H1 (cell line): ENCODE results near the gene ARHGAP26. TPM values are rescaled to one million over a fixed set of nuclear protein-coding genes. Genes with fewer than 3 reads are reported as not detected.

Experiments used
- CTCF ChIA-PET: fragments of 300-600 bp; sonication (Branson Sonifier 250); formaldehyde crosslinking; loops from one replicate; lab custom pipeline; 2021; ENCODE audit not compliant: partially characterized antibody; lab: Charles Lee
- POLR2A ChIA-PET: fragments of 300-600 bp; sonication (Branson Sonifier 250); formaldehyde crosslinking; loops from one replicate; lab custom pipeline; 2021; ENCODE audit warnings: inconsistent platforms; ENCODE audit not compliant: partially characterized antibody; lab: Charles Lee
- DNase-seq, 2 experiments: peaks; one replicate each; pipeline versions ENCODE4 v3.0.0 to v3.0.0-alpha.2; 2010 to 2022; ENCODE audit warnings: low spot score in 2 of 2, low read depth in 1 of 2, mixed read lengths in 1 of 2
- FAIRE-seq: peaks from 2 replicates; lab custom pipeline; 2011; peaks lifted over from hg19 to GRCh38; lab: Jason Lieb, UNC
- H2AFZ ChIP-seq: 2 replicates; pipeline ENCODE4 v1.8.1; 2012; ENCODE audit warnings: low read length, inconsistent platforms
- H2AK5ac ChIP-seq: 2 replicates; pipeline ENCODE4 v1.6.1; 2013; ENCODE audit warnings: low read depth, low read length
- H2BK120ac ChIP-seq: replicated peaks from 2 replicates; pipeline ENCODE3; 2013; ENCODE audit warnings: low read depth, low read length, inconsistent platforms
- H2BK12ac ChIP-seq: 2 replicates; pipeline ENCODE4 v1.6.1; 2013; ENCODE audit warnings: low read depth, low read length
- H2BK15ac ChIP-seq: 2 replicates; pipeline ENCODE4 v1.6.1; 2013; ENCODE audit warnings: low read length
- H2BK20ac ChIP-seq: 2 replicates; pipeline ENCODE4 v1.6.1; 2013; ENCODE audit warnings: low read length
- H2BK5ac ChIP-seq: 2 replicates; pipeline ENCODE4 v1.6.1; 2013; ENCODE audit warnings: low read depth, low read length
- H3K14ac ChIP-seq: 2 replicates; pipeline ENCODE4 v1.6.1; 2013; ENCODE audit warnings: inconsistent platforms; ENCODE audit not compliant: insufficient read length
- H3K18ac ChIP-seq: 2 replicates; pipeline ENCODE4 v1.6.1; 2013; ENCODE audit warnings: low read length; ENCODE audit errors: extremely low read depth
- H3K23ac ChIP-seq: 2 replicates; pipeline ENCODE4 v1.6.1; 2013; ENCODE audit warnings: inconsistent platforms; ENCODE audit not compliant: insufficient read length
- H3K23me2 ChIP-seq: 2 replicates; pipeline ENCODE4 v1.6.1; 2013; ENCODE audit warnings: low read depth, low read length
- H3K27ac ChIP-seq: 2 replicates; pipeline ENCODE4 v1.6.1; 2011; ENCODE audit warnings: low read depth, low read length, inconsistent platforms
- H3K27me3 ChIP-seq, 4 experiments: replicated peaks in 1 of 4; 1 replicate in 1 of 4; 2 replicates in 3 of 4; pipeline versions ENCODE4 v1.6.1 to v1.8.1; 2011 to 2013; ENCODE audit warnings: low read length in 3 of 4, mild to moderate bottlenecking in 3 of 4, inconsistent platforms in 2 of 4, mixed read lengths in 2 of 4, moderate library complexity in 1 of 4; ENCODE audit not compliant: control insufficient read depth in 3 of 4, insufficient read depth in 3 of 4; ENCODE audit errors: extremely low read depth in 1 of 4
- H3K36me3 ChIP-seq, 4 experiments: 2 replicates each; pipeline versions ENCODE4 v1.6.1 to v1.8.1; 2011 to 2013; ENCODE audit warnings: mild to moderate bottlenecking in 4 of 4, low read length in 3 of 4, moderate library complexity in 2 of 4, control low read depth in 1 of 4, inconsistent platforms in 1 of 4; ENCODE audit not compliant: insufficient read depth in 4 of 4, control insufficient read depth in 2 of 4
- H3K4ac ChIP-seq: replicated peaks from 2 replicates; pipeline ENCODE3; 2013; ENCODE audit warnings: low read length, low read depth, mixed read lengths, inconsistent platforms; ENCODE audit not compliant: insufficient read length
- H3K4me1 ChIP-seq, 4 experiments: replicated peaks in 1 of 4; 1 replicate in 1 of 4; 2 replicates in 3 of 4; pipeline versions ENCODE4 v1.6.1 to v1.8.1; 2011 to 2013; ENCODE audit warnings: low read length in 3 of 4, inconsistent platforms in 2 of 4, mixed read lengths in 1 of 4; ENCODE audit not compliant: insufficient read depth in 4 of 4, control insufficient read depth in 3 of 4
- H3K4me2 ChIP-seq, 2 experiments: 2 replicates each; pipeline versions ENCODE4 v1.6.1 to v1.8.1; 2011 to 2013; ENCODE audit warnings: low read depth in 2 of 2, low read length in 2 of 2, control low read depth in 1 of 2, inconsistent platforms in 1 of 2, mild to moderate bottlenecking in 1 of 2; ENCODE audit not compliant: insufficient read depth in 1 of 2
- H3K4me3 ChIP-seq, 4 experiments: fragments of 200-600, 300-600 bp in 1 of 4; sonication (generic), shearing (Covaris generic), sonication (Bioruptor Twin) in 1 of 4; 2 replicates each; pipeline versions ENCODE4 v1.5.1 to v1.8.1; 2011 to 2016; ENCODE audit warnings: low read length in 4 of 4, low read depth in 3 of 4, control low read depth in 2 of 4, inconsistent platforms in 2 of 4, mild to moderate bottlenecking in 2 of 4, mixed read lengths in 1 of 4, moderate library complexity in 1 of 4; ENCODE audit not compliant: insufficient read depth in 2 of 4; ENCODE audit errors: extremely low read depth in 1 of 4
- H3K56ac ChIP-seq: replicated peaks from 2 replicates; pipeline ENCODE3; 2013; ENCODE audit warnings: low read depth, mild to moderate bottlenecking, mixed read lengths, low read length, inconsistent platforms; ENCODE audit not compliant: insufficient read length
- H3K79me1 ChIP-seq: 2 replicates; pipeline ENCODE4 v1.6.1; 2013; ENCODE audit warnings: low read depth, low read length, control low read depth
- H3K79me2 ChIP-seq, 2 experiments: 2 replicates each; pipeline versions ENCODE4 v1.6.1 to v1.8.1; 2012 to 2013; ENCODE audit warnings: low read length in 2 of 2, mild to moderate bottlenecking in 2 of 2, inconsistent platforms in 1 of 2; ENCODE audit not compliant: insufficient read depth in 2 of 2, control insufficient read depth in 1 of 2
- H3K9ac ChIP-seq, 4 experiments: replicated peaks in 1 of 4; 1 replicate in 1 of 4; 2 replicates in 3 of 4; pipeline versions ENCODE4 v1.6.1 to v1.8.1; 2011 to 2013; ENCODE audit warnings: low read depth in 3 of 4, low read length in 3 of 4, control low read depth in 2 of 4, mild to moderate bottlenecking in 2 of 4, moderate library complexity in 2 of 4, inconsistent platforms in 1 of 4; ENCODE audit errors: extremely low read depth in 1 of 4
- H3K9me3 ChIP-seq, 2 experiments: 2 replicates each; pipeline versions ENCODE4 v1.6.1 to v1.8.1; 2012 to 2013; ENCODE audit warnings: mild to moderate bottlenecking in 2 of 2, moderate library complexity in 2 of 2, control low read depth in 1 of 2, inconsistent platforms in 1 of 2, low read depth in 1 of 2, low read length in 1 of 2, mixed read lengths in 1 of 2; ENCODE audit not compliant: insufficient read depth in 2 of 2
- H4K20me1 ChIP-seq, 2 experiments: replicated peaks in 1 of 2; 2 replicates each; pipeline versions ENCODE3 to v1.8.1; 2011 to 2013; ENCODE audit warnings: inconsistent platforms in 2 of 2, low read length in 2 of 2, mild to moderate bottlenecking in 1 of 2; ENCODE audit not compliant: insufficient read depth in 2 of 2, control insufficient read depth in 1 of 2
- H4K5ac ChIP-seq: 2 replicates; pipeline ENCODE4 v1.6.1; 2013; ENCODE audit warnings: low read length, low read depth, mixed read lengths, inconsistent platforms; ENCODE audit not compliant: insufficient read length
- H4K8ac ChIP-seq: 2 replicates; pipeline ENCODE4 v1.8.0; 2013; ENCODE audit warnings: mild to moderate bottlenecking, moderate library complexity, low read length, inconsistent platforms; ENCODE audit not compliant: insufficient read depth; ENCODE audit errors: extremely low read depth
- H4K91ac ChIP-seq: replicated peaks from 2 replicates; pipeline ENCODE3; 2013; ENCODE audit warnings: low read length, mixed read lengths, inconsistent platforms; ENCODE audit not compliant: insufficient read length
- CTCF ChIP-seq, 3 experiments: IDR thresholded peaks; 1 replicate in 2 of 3; 2 replicates in 1 of 3; pipeline versions ENCODE4 v1.5.1 to v1.6.1; 2011; ENCODE audit warnings: low read length in 3 of 3, mild to moderate bottlenecking in 3 of 3, inconsistent platforms in 2 of 3, low read depth in 1 of 3, moderate library complexity in 1 of 3; ENCODE audit not compliant: insufficient read depth in 1 of 3; ENCODE audit errors: control extremely low read depth in 1 of 3
- KDM1A ChIP-seq: fragments of 200-600, 300-600 bp; sonication (generic); IDR thresholded peaks from 2 replicates; pipeline ENCODE4 v1.7.1; 2016; ENCODE audit warnings: mild to moderate bottlenecking, low read length, borderline replicate concordance
- RAD21 ChIP-seq, 2 experiments: IDR thresholded peaks in 1 of 2; conservative IDR thresholded peaks in 1 of 2; 2 replicates each; pipeline ENCODE4 v1.6.1; 2011; ENCODE audit warnings: low read depth in 2 of 2, low read length in 2 of 2, improper control_type of control experiment in 1 of 2, inconsistent platforms in 1 of 2, mild to moderate bottlenecking in 1 of 2, moderate library complexity in 1 of 2
- whole genome bisulfite sequencing, 2 experiments: shearing (Covaris generic) in 1 of 2; methylation state at CpG; one replicate each; pipeline versions ENCODE4 v1.1.6 to v1.1.7; 2013 to 2015; ENCODE audit warnings: low lambda C conversion rate in 2 of 2, mixed read lengths in 2 of 2, inconsistent platforms in 1 of 2, low coverage in 1 of 2, missing lambda C conversion rate in 1 of 2; ENCODE audit not compliant: insufficient replicate concordance in 2 of 2, insufficient coverage in 1 of 2, insufficient read length in 1 of 2; ENCODE audit errors: extremely low coverage in 1 of 2, missing lambda C conversion rate in 1 of 2; 5-methylcytosine and 5-hydroxymethylcytosine counted together
- polyA plus RNA-seq, 7 experiments: library from polyadenylated mRNA; depleted of rRNA in 3 of 7; stranded (reverse) in 5 of 7; unstranded in 2 of 7; fragments of >200 nt in 5 of 7; fragments of 200-250 nt in 2 of 7; gene quantifications; 1 replicate in 5 of 7; 2 replicates in 1 of 7; 4 replicates in 1 of 7; pipeline versions ENCODE4 v1.2.1 to v1.2.3, GENCODE V29; 2011 to 2013; ENCODE audit warnings: missing spikeins in 2 of 7, mixed read lengths in 2 of 7
- total RNA-seq: library from RNA; stranded (reverse); fragmentation: NEBNext Ultra II Directional; extraction: Animal tissue kit (Norgen Biotek cat#: 25700); gene quantifications from 2 replicates; pipeline ENCODE4 v1.2.1, GENCODE V29; 2021

The ARHGAP26 gene
- total and polyA plus RNA-seq, 2 of the 8 experiments (the other 6 are each of a cell fraction or from before 2014, with no cell fraction given) = 7.1 to 24.8 TPM

- peak overlapping the region; percentile 12; the same call in 1 of the 2 replicates for H3K27ac ChIP-seq
- TF ChIP-seq KDM1A = no peak
- TF ChIP-seq CTCF (IDR thresholded peaks at IDR 0.05; ENCODE audit: control extremely low read depth in 1 of 3, insufficient read depth in 1 of 3, low read depth in 1 of 3, low read length in 3 of 3) = peak in 1 of 3 experiments; percentile 20; a peak in 1 of 4 replicates
- peak; percentile 20 to 33; a peak in 3 of 4 replicates for TF ChIP-seq RAD21 (IDR thresholded peaks at IDR 0.05 in 1 of 2, conservative IDR thresholded peaks at IDR 0.05 in 1 of 2; ENCODE audit: low read depth in 2 of 2, low read length in 2 of 2)
Measured at GRCh38 chr5:142863856-142864255, 93.7 kb downstream of the ARHGAP26 start.

More at GRCh38 chr5:142863856-142864255, 93.7 kb downstream of the ARHGAP26 start:
- Histone ChIP-seq H2BK5ac (peak overlapping the region; percentile 15; the same call in 1 of the 2 replicates), H3K56ac (no peak overlapping the region), H3K9me3 (no peaks in the 10 kb centered on the region), H3K14ac (no peak overlapping the region), H3K23ac (no peak overlapping the region), H2BK12ac (peak overlapping the region; percentile 21), H3K79me2 (peaks cover 3 to 55% of the 10 kb centered on the region in 2 experiments; a peak in 3 of 4 replicates), H3K36me3 (no peaks in the 10 kb centered on the region), H2BK120ac (peak overlapping the region; percentile 2), H2AK5ac (peak overlapping the region; percentile 88), H2BK15ac (no peak overlapping the region), H4K91ac (peak overlapping the region; percentile 81), H3K27me3 (no peaks in the 10 kb centered on the region), H3K9ac (no peak overlapping the region; a peak in 1 of 7 replicates), H4K5ac (no peak overlapping the region), H4K20me1 (no peaks in the 10 kb centered on the region), H3K4me2 (peak overlapping the region; percentile 54 to 73), H3K4me3 (peak overlapping the region in 1 of 4 experiments; percentile 30; a peak in 2 of 8 replicates), H3K23me2 (no peaks in the 10 kb centered on the region), H4K8ac (no peak overlapping the region), H3K4ac (no peak overlapping the region), H3K4me1 (peaks cover 12 to 32% (median 24%) of the 10 kb centered on the region in 4 experiments; a peak in 6 of 7 replicates), H3K18ac (peak overlapping the region; percentile 65), H3K79me1 (peaks cover 9% of the 10 kb centered on the region), H2AFZ (no peak overlapping the region), H2BK20ac (no peak overlapping the region; the same call in 1 of the 2 replicates)
- FAIRE-seq = no peak
- no peak for DNase-seq
- CTCF ChIA-PET = interaction anchor here (0.6 to 3.8 kb wide), 21 partner anchors 8 to 208 kb away, joined by 3 to 63 read pairs (median 5); no protein-coding TSS in a partner anchor
- POLR2A ChIA-PET = interaction anchor here (0.7 to 1.3 kb wide), 2 partner anchors 14 to 26 kb away, joined by 3 to 6 read pairs; no protein-coding TSS in a partner anchor
- WGBS, 2 experiments = 25% methylated on average over 5 of the region's 5 CpGs; no CpG with 5 or more reads in 1 of the 2 experiments
